Naive thymus-derived CD4-positive, alpha-beta T cell (primary cell): ENCODE measurements around the gene COL9A2. TPM values are rescaled to one million over a fixed set of nuclear protein-coding genes. Genes with fewer than 3 reads are reported as not detected.
A peak's percentile ranks its signal among the peaks of the same experiment; 100 is the strongest.

ENCODE experiments used
- ATAC-seq: fragments of 150-1000 bp; cut with Tn5 transposase; 2 replicates; pipeline ENCODE4 v1.10.0; 2021; ENCODE audit warnings: mild to moderate bottlenecking, moderate library complexity
- CTCF ChIA-PET: fragments of 350-600 bp; sonication (Branson Sonifier 250); formaldehyde crosslinking; loops from one replicate; lab custom pipeline; 2021; ENCODE audit warnings: antibody characterized with exemption; lab: Charles Lee
- POLR2A ChIA-PET: fragments of 350-600 bp; sonication (Branson Sonifier 250); formaldehyde crosslinking; loops from one replicate; lab custom pipeline; 2021; ENCODE audit warnings: antibody characterized with exemption, inconsistent platforms; lab: Charles Lee
- DNase-seq, 9 donors: peaks; one replicate each; pipeline versions ENCODE4 v3.0.0 to v3.0.0-alpha.2; 2020 to 2022; ENCODE audit warnings: mixed read lengths in 1 of 9
- H3K27ac ChIP-seq: one replicate; pipeline ENCODE4 v1.7.0; 2013; ENCODE audit warnings: mild to moderate bottlenecking, low read depth, low read length, moderate library complexity
- H3K27me3 ChIP-seq, 2 donors: one replicate each; pipeline ENCODE4 v1.7.0; 2013; ENCODE audit warnings: low read length in 2 of 2, mild to moderate bottlenecking in 2 of 2, moderate library complexity in 2 of 2; ENCODE audit not compliant: control insufficient read depth in 2 of 2, insufficient read depth in 2 of 2
- H3K36me3 ChIP-seq, 3 experiments: 1 replicate in 2 of 3; 2 replicates in 1 of 3; pipeline ENCODE4 v1.7.0; 2013; ENCODE audit warnings: low read length in 3 of 3, mild to moderate bottlenecking in 3 of 3, moderate library complexity in 1 of 3; ENCODE audit not compliant: insufficient read depth in 3 of 3, control insufficient read depth in 2 of 3
- H3K4me1 ChIP-seq, 2 donors: one replicate each; pipeline ENCODE4 v1.7.0; 2013; ENCODE audit warnings: low read length in 2 of 2, mild to moderate bottlenecking in 2 of 2, moderate library complexity in 1 of 2; ENCODE audit not compliant: control insufficient read depth in 2 of 2, insufficient read depth in 2 of 2
- H3K4me3 ChIP-seq: 2 replicates; pipeline ENCODE4 v1.7.0; 2013; ENCODE audit warnings: mild to moderate bottlenecking, low read length
- H3K9me3 ChIP-seq, 3 experiments: 1 replicate in 2 of 3; 2 replicates in 1 of 3; pipeline ENCODE4 v1.7.0; 2013; ENCODE audit warnings: low read length in 3 of 3; ENCODE audit not compliant: control insufficient read depth in 2 of 3
- H3K27ac Mint-ChIP-seq, 9 donors: one replicate each; pipeline ENCODE4 v1.8.0; 2020 to 2022; ENCODE audit warnings: mixed read lengths in 9 of 9, mild to moderate bottlenecking in 8 of 9, moderate library complexity in 5 of 9, inconsistent platforms in 2 of 9
- H3K27me3 Mint-ChIP-seq, 5 donors: one replicate each; pipeline ENCODE4 v1.8.0; 2021 to 2022; ENCODE audit warnings: mixed read lengths in 5 of 5, mild to moderate bottlenecking in 1 of 5
- H3K36me3 Mint-ChIP-seq, 5 donors: one replicate each; pipeline ENCODE4 v1.8.0; 2020 to 2022; ENCODE audit warnings: mixed read lengths in 5 of 5, mild to moderate bottlenecking in 3 of 5, inconsistent platforms in 1 of 5
- H3K4me1 Mint-ChIP-seq, 7 donors: one replicate each; pipeline ENCODE4 v1.8.0; 2020 to 2022; ENCODE audit warnings: mixed read lengths in 7 of 7, mild to moderate bottlenecking in 3 of 7, inconsistent platforms in 1 of 7
- H3K4me3 Mint-ChIP-seq, 10 donors: one replicate each; pipeline ENCODE4 v1.8.0; 2020 to 2022; ENCODE audit warnings: mild to moderate bottlenecking in 10 of 10, mixed read lengths in 10 of 10, moderate library complexity in 6 of 10, inconsistent platforms in 2 of 10
- H3K9me3 Mint-ChIP-seq, 11 donors: one replicate each; pipeline ENCODE4 v1.8.0; 2020 to 2022; ENCODE audit warnings: mixed read lengths in 11 of 11, mild to moderate bottlenecking in 4 of 11, inconsistent platforms in 1 of 11, moderate library complexity in 1 of 11
- intact Hi-C, 2 donors: fragments of 100-400 bp; cut with micrococcal nuclease; formaldehyde crosslinking; loops; one replicate each; pipeline ENCODE4 v1.15.1; 2023
- polyA plus RNA-seq, 2 donors: library from polyadenylated mRNA; unstranded; fragments of 300-500 nt; fragmentation: Illumina TruSeq; gene quantifications; one replicate each; pipeline ENCODE4 v1.2.3, GENCODE V29; 2021
- total RNA-seq, 6 experiments: library from RNA in 5 of 6; stranded (reverse) in 5 of 6; gene quantifications; 1 replicate in 5 of 6; 2 replicates in 1 of 6; pipeline ENCODE4 v1.2.3 and lab custom pipeline; 2021 to 2026

Gene COL9A2
- total and polyA plus RNA-seq, 7 experiments from 2014 or later = 0.43 to 14.6 (median 2.0) TPM

DNA sequence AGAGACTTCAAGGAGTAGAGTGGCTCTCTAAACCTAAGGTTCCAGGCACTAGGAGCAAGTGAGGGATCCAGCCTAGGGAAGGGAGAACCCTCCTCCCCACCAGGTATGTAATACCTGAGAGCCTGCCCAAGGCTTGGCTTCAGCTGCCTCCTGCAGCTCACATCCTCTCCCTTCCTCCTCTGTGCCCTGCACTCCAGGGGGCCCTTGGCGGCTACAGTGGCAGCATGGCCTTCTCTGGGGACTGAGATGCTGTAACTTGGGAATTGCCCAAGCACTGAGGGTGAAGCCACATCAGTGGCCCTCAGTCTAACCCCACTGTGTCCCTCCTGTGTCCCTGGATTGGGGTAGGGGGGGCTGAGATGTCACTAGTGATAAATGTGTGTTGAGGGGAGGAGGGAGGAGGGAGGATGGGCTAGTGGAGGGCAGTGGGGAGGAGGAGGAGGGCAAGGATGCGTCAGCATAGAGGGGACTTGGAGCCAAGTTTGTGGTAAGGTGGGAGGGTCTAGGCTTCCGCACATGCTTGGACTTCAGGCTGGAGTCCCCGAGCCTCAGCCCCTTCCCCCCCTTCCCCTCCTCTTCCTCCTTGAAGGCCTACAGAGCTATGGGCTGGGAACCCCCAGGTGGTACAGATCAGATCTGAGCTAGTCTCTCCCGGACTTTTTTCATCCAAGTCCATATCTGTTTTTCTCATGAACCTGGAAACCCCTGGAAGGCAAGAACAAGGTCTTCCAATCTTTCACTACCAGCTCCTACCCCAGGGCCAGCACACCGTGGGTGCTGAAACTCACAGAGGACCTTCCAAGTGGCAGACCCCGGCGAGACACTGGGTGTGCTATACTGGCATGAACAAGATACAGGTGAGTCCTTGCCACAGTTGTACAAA is 17.5 kb downstream of the COL9A2 start:
- Histone ChIP-seq H3K27me3 (no peaks in the 10 kb centered on the region), H3K4me1 (no peaks in the 10 kb centered on the region), H3K27ac (no peak overlapping the region), H3K4me3 (no peak overlapping the region), H3K36me3 (peaks cover 0 to under 1% (median 0%) of the 10 kb centered on the region in 3 experiments), H3K9me3 (no peaks in the 10 kb centered on the region)
- DNase-seq = no peak
- H3K27ac Mint-ChIP-seq = peak overlapping the region in 1 of 9 donors; percentile 57
- CTCF ChIA-PET = no interaction called here
- H3K4me1 Mint-ChIP-seq = peaks cover 0 to 10% (median 0%) of the 10 kb centered on the region in 7 donors
- no peak for ATAC-seq
- no peaks in the 10 kb centered on the region for H3K9me3 Mint-ChIP-seq
- H3K4me3 Mint-ChIP-seq = no peak overlapping the region
- H3K27me3 Mint-ChIP-seq = no peaks in the 10 kb centered on the region
- peaks cover 0 to 4% (median 0%) of the 10 kb centered on the region in 5 donors for H3K36me3 Mint-ChIP-seq
- POLR2A ChIA-PET = no interaction called here
- intact Hi-C loops = no loop called here

DNA sequence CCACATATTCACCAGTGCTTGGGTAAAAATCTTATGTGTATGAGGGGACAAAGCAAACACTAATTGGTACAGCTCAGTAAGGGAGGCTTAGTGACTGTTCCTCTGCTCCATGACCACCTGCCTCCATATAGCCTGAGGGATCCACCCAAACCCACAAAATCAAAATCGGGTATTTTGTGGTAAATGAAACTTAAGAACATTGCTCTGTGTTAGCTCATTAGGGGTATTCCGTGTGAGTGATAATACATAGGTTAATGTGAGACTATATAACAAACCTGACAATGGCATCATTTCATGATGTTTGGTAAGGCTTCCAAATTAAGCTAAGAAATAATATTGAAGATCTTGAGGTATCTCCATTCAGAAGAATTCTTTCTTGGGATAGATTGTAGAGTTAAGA is 25.8 kb downstream of the COL9A2 start:
- Histone ChIP-seq H3K27me3 (no peaks in the 10 kb centered on the region), H3K27ac (no peak overlapping the region), H3K4me3 (no peak overlapping the region), H3K9me3 (no peaks in the 10 kb centered on the region), H3K4me1 (no peaks in the 10 kb centered on the region), H3K36me3 (peaks cover 5 to 58% (median 18%) of the 10 kb centered on the region in 3 experiments)
- H3K4me3 Mint-ChIP-seq = no peak overlapping the region
- intact Hi-C loops = no loop called here
- POLR2A ChIA-PET = no interaction called here
- ATAC-seq = no peak
- H3K4me1 Mint-ChIP-seq = peaks cover 0 to 16% (median 0%) of the 10 kb centered on the region in 7 donors
- no peaks in the 10 kb centered on the region for H3K27me3 Mint-ChIP-seq
- peak overlapping the region in 4 of 9 donors; percentile 1 to 64 (median 32) for H3K27ac Mint-ChIP-seq
- no peaks in the 10 kb centered on the region for H3K9me3 Mint-ChIP-seq
- CTCF ChIA-PET = interaction anchor here (1.0 kb wide), 1 partner anchor 148 kb away, joined by 3 read pairs; no protein-coding TSS in a partner anchor
- DNase-seq = no peak
- peaks cover 5 to 49% (median 28%) of the 10 kb centered on the region in 5 donors for H3K36me3 Mint-ChIP-seq

DNA sequence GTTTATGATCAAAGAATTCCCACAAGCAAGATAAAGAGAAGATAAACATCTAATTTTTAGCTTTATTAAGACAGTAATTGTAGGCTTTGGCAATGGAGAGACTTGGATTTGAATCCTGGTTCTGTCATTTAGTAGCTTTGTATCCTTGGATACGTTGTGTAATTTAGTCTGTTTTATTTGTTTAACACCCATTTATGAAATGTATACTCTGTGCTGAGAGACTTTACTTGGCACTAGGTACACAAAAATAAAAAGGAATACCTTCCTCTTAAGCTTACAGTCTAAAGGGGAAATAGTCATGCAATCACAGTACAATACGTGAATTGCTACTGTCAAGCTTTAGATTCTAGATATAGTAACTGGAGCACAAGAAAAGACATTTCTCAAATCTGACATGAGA is 35.2 kb downstream of the COL9A2 start:
- peak overlapping the region in 1 of 9 donors; percentile 24 for H3K27ac Mint-ChIP-seq
- CTCF ChIA-PET = interaction anchor here (0.6 to 1.0 kb wide), 2 partner anchors 123 to 132 kb away, joined by 3 to 4 read pairs; no protein-coding TSS in a partner anchor

DNA sequence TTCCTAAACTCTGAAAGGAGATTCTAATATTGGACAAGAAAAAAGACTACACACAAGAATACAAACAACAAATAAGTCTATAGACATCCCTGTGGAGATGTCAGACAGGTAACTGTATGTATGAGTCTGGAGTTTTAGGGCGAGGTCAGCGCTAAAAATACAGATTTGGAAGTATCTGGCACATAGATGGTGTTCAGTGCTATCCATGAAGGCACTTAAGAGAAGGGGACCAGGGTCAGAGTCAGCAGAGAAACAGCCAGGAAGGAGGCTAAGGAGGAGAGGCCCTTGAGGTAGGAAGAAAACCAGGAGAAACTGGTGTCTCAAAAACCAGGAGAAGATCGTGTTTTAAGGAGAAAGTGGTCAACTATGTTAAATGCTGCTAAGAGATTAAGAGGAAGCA is 41.0 kb downstream of the COL9A2 start:
- Mint-ChIP-seq H3K9me3 (no peaks in the 10 kb centered on the region), H3K4me1 (peaks cover 0 to 5% (median 2%) of the 10 kb centered on the region in 7 donors), H3K27ac (peak overlapping the region in 2 of 9 donors; percentile 3 to 18), H3K27me3 (no peaks in the 10 kb centered on the region), H3K4me3 (no peak overlapping the region), H3K36me3 (peaks cover 10 to 47% (median 32%) of the 10 kb centered on the region in 5 donors)
- H3K9me3 ChIP-seq = no peaks in the 10 kb centered on the region
- H3K4me1 ChIP-seq = no peaks in the 10 kb centered on the region
- no peak overlapping the region for H3K4me3 ChIP-seq
- H3K36me3 ChIP-seq = peaks cover 3 to 35% (median 8%) of the 10 kb centered on the region in 3 experiments
- DNase-seq (no peak), ATAC-seq (no peak)
- no peaks in the 10 kb centered on the region for H3K27me3 ChIP-seq
- intact Hi-C loops = no loop called here
- POLR2A ChIA-PET = no interaction called here
- H3K27ac ChIP-seq = no peak overlapping the region
- CTCF ChIA-PET = no interaction called here

More for the DNA sequence above, 35.2 kb downstream of the COL9A2 start:
- Histone ChIP-seq H3K27ac (no peak overlapping the region), H3K4me3 (no peak overlapping the region), H3K36me3 (peaks cover 0 to 32% (median 8%) of the 10 kb centered on the region in 3 experiments), H3K4me1 (no peaks in the 10 kb centered on the region), H3K27me3 (no peaks in the 10 kb centered on the region), H3K9me3 (no peaks in the 10 kb centered on the region)
- DNase-seq = no peak
- no peaks in the 10 kb centered on the region for H3K27me3 Mint-ChIP-seq
- POLR2A ChIA-PET = no interaction called here
- ATAC-seq = no peak
- peaks cover 0 to 35% (median 20%) of the 10 kb centered on the region in 5 donors for H3K36me3 Mint-ChIP-seq
- no peak overlapping the region for H3K4me3 Mint-ChIP-seq
- no peaks in the 10 kb centered on the region for H3K9me3 Mint-ChIP-seq
- intact Hi-C loops = no loop called here
- H3K4me1 Mint-ChIP-seq = peaks cover 0 to 5% (median 0%) of the 10 kb centered on the region in 7 donors

DNA sequence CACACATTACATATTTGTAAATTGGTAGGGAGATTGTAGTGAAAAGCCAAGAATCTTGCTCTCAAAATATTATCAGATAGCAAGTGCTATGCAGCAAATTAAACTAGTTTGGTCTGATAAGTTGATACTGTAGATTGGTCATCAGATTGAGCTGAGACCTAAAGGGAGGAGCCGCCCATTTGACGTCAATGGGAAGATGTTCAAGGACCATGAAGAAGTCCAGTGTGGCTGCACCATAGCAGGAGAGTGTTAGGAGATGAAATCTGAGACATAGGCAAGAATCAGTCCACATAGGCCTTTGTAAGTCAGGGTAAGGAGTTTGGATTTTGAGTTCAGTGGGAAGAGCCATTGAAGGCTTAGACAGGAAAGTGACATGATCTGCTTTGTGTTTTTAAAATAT is 42.8 kb downstream of the COL9A2 start:
- H3K4me3 Mint-ChIP-seq = no peak overlapping the region
- H3K9me3 Mint-ChIP-seq = no peaks in the 10 kb centered on the region
- H3K27ac Mint-ChIP-seq = peak overlapping the region in 3 of 9 donors; percentile 4 to 42 (median 8)
- ATAC-seq = no peak
- no peaks in the 10 kb centered on the region for H3K27me3 Mint-ChIP-seq
- Histone ChIP-seq H3K4me1 (no peaks in the 10 kb centered on the region), H3K27me3 (no peaks in the 10 kb centered on the region), H3K9me3 (no peaks in the 10 kb centered on the region), H3K36me3 (peaks cover 10 to 47% (median 13%) of the 10 kb centered on the region in 3 experiments), H3K4me3 (no peak overlapping the region), H3K27ac (no peak overlapping the region)
- DNase-seq = no peak
- peaks cover 20 to 52% (median 39%) of the 10 kb centered on the region in 5 donors for H3K36me3 Mint-ChIP-seq
- H3K4me1 Mint-ChIP-seq = peaks cover 0 to 17% (median 4%) of the 10 kb centered on the region in 7 donors
- CTCF ChIA-PET = no interaction called here
- POLR2A ChIA-PET = interaction anchor here (1.1 to 1.2 kb wide), 2 partner anchors 16 to 42 kb away, joined by 3 to 5 read pairs; partner anchors contain the start of gene ZMPSTE24
- intact Hi-C loops = no loop called here

DNA sequence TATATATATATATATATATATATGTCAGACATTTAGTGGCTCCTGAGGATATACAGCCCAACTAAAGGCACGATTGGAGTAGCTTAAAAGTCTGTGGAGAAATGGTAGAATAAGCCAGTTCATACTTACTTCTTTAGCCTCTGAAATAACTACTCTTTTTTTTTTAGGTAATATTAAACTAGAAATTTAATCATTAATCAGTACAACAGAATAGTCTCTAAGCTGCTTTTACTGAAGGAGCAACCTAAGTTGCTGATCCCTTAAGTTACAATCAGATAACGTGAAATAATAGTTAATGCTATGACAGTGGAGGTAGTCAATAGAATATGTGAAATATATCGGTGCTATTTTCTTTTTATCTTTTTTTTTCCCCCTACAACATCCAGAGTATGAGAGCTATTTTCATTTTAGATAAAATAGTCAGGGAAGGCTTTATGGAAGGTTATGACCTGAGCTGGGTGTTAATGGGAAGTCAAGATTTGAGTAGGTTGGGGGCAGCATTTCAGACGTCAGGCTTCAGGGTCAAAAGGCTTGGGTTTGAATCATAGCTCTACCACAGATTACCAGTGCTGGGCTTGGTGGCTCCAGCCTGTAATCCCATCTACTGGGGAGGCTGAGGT is 43.4 kb downstream of the COL9A2 start:
- Histone ChIP-seq H3K4me3 (no peak overlapping the region), H3K27ac (no peak overlapping the region), H3K36me3 (peaks cover 10 to 44% (median 13%) of the 10 kb centered on the region in 3 experiments), H3K27me3 (no peaks in the 10 kb centered on the region), H3K4me1 (no peaks in the 10 kb centered on the region), H3K9me3 (no peaks in the 10 kb centered on the region)
- no peak overlapping the region for H3K27ac Mint-ChIP-seq
- ChIA-PET CTCF (interaction anchor here (0.6 kb wide), 2 partner anchors 161 to 195 kb away, joined by 3 to 4 read pairs; no protein-coding TSS in a partner anchor), POLR2A (interaction anchor here (0.6 to 1.2 kb wide), 3 partner anchors 16 to 175 kb away, joined by 3 to 5 read pairs (median 3); partner anchors contain the start of gene ZMPSTE24)
- no peak for DNase-seq
- H3K9me3 Mint-ChIP-seq = no peaks in the 10 kb centered on the region
- H3K27me3 Mint-ChIP-seq = no peaks in the 10 kb centered on the region
- H3K36me3 Mint-ChIP-seq = peaks cover 20 to 47% (median 37%) of the 10 kb centered on the region in 5 donors
- peaks cover 0 to 17% (median 4%) of the 10 kb centered on the region in 7 donors for H3K4me1 Mint-ChIP-seq
- intact Hi-C loops = no loop called here
- no peak overlapping the region for H3K4me3 Mint-ChIP-seq
- no peak for ATAC-seq
